Central memory CD8-positive, alpha-beta T cell (primary cell): ENCODE measurements around the gene TSPAN31.
A peak's percentile ranks its signal among the peaks of the same experiment; 100 is the strongest.

Source experiments
- ATAC-seq: fragments of 150-1000 bp; cut with Tn5 transposase; replicated peaks from 2 replicates; pipeline ENCODE4 v1.10.0; 2022; ENCODE audit warnings: mild to moderate bottlenecking, moderate FRiP score, moderate number of reproducible peaks; ENCODE audit not compliant: poor library complexity, severe bottlenecking; ENCODE audit errors: extremely low read depth
- DNase-seq, 2 donors: peaks; one replicate each; pipeline ENCODE4 v3.0.0; 2021; ENCODE audit warnings: low spot score in 2 of 2
- H3K27ac Mint-ChIP-seq: one replicate; pipeline ENCODE4 v1.8.0; 2022; ENCODE audit warnings: low read depth, mild to moderate bottlenecking, moderate library complexity, mixed read lengths
- H3K27me3 Mint-ChIP-seq: one replicate; pipeline ENCODE4 v1.8.0; 2022; ENCODE audit warnings: mixed read lengths
- H3K36me3 Mint-ChIP-seq: one replicate; pipeline ENCODE4 v1.8.0; 2022; ENCODE audit warnings: mild to moderate bottlenecking, moderate library complexity, mixed read lengths; ENCODE audit not compliant: insufficient read depth
- H3K4me1 Mint-ChIP-seq: one replicate; pipeline ENCODE4 v1.8.0; 2022; ENCODE audit warnings: mixed read lengths
- H3K4me3 Mint-ChIP-seq: one replicate; pipeline ENCODE4 v1.8.0; 2022; ENCODE audit warnings: mild to moderate bottlenecking, moderate library complexity, mixed read lengths
- H3K9me3 Mint-ChIP-seq: one replicate; pipeline ENCODE4 v1.8.0; 2022; ENCODE audit warnings: mixed read lengths

Gene TSPAN31

GRCh38 chr12:57733928-57734327, 10.9 kb upstream of the TSPAN31 start:
- Mint-ChIP-seq H3K36me3 (peaks cover 46% of the 10 kb centered on the region), H3K4me3 (no peak overlapping the region), H3K4me1 (peaks cover 32% of the 10 kb centered on the region), H3K9me3 (no peaks in the 10 kb centered on the region), H3K27ac (no peak overlapping the region), H3K27me3 (no peaks in the 10 kb centered on the region)
- ATAC-seq (no peak), DNase-seq (no peak)

- H3K9me3 Mint-ChIP-seq, result no peaks in the 10 kb centered on the region
- H3K27me3 Mint-ChIP-seq, result no peaks in the 10 kb centered on the region
- H3K27ac Mint-ChIP-seq, result peak overlapping the region; percentile 42
- ATAC-seq (no peak), DNase-seq (no peak)
- no peak overlapping the region for H3K4me3 Mint-ChIP-seq
- peaks cover 45% of the 10 kb centered on the region for H3K36me3 Mint-ChIP-seq
- H3K4me1 Mint-ChIP-seq, result peaks cover 39% of the 10 kb centered on the region
Observed at GRCh38 chr12:57734591-57734990, 10.2 kb upstream of the TSPAN31 start.

- ATAC-seq (no peak), DNase-seq (no peak)
- peaks cover 40% of the 10 kb centered on the region for H3K36me3 Mint-ChIP-seq
- no peaks in the 10 kb centered on the region for H3K9me3 Mint-ChIP-seq
- H3K4me1 Mint-ChIP-seq, result peaks cover 40% of the 10 kb centered on the region
- no peaks in the 10 kb centered on the region for H3K27me3 Mint-ChIP-seq
- no peak overlapping the region for H3K4me3 Mint-ChIP-seq
- peak overlapping the region; percentile 42 for H3K27ac Mint-ChIP-seq
Observed at GRCh38 chr12:57735198-57735855, 9.5 kb upstream of the TSPAN31 start.

DNA sequence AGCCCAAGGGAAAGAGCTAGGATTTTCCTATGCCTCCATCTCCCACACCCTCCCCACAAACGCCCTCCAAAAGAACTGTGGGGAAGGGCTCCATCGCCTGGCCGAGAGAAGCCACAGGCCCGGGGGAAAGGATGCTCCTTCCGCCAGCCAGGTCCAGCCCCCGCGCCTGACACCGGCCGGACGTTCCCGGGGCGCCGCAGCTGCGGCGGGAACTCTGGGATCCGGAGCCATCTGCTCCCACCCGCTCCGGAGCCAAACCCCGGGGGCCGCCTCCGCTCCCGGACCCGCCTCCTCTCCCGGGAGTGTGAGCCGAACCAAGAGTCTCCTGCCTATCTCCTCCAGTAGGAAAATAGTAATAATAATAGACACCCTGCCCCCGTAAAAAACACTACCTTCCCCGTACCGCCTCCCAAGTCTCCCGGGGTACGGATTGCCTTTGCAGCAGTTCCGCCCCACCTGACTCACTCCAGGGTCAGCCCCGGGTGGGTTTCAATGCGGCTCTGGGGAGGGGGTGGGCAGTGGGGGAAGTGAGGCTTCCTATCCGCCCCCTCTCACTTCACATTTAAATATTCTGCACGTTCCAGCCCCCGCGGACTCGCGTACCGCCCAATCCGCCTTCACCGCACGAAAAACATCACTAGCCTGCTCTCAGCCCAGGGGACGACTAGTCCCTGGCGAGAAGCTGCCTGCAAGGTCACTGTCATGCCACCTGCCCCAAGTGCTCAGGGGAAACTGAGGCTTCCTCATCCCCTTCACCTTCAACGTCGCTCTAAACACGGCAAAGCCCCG, 8.7 kb upstream of the TSPAN31 start:
- Mint-ChIP-seq H3K36me3 (peaks cover 41% of the 10 kb centered on the region), H3K9me3 (no peaks in the 10 kb centered on the region), H3K4me1 (peaks cover 49% of the 10 kb centered on the region), H3K4me3 (peak overlapping the region; percentile 13), H3K27ac (peak overlapping the region; percentile 84), H3K27me3 (no peaks in the 10 kb centered on the region)
- ATAC-seq (no peak), DNase-seq (no peak)

DNA sequence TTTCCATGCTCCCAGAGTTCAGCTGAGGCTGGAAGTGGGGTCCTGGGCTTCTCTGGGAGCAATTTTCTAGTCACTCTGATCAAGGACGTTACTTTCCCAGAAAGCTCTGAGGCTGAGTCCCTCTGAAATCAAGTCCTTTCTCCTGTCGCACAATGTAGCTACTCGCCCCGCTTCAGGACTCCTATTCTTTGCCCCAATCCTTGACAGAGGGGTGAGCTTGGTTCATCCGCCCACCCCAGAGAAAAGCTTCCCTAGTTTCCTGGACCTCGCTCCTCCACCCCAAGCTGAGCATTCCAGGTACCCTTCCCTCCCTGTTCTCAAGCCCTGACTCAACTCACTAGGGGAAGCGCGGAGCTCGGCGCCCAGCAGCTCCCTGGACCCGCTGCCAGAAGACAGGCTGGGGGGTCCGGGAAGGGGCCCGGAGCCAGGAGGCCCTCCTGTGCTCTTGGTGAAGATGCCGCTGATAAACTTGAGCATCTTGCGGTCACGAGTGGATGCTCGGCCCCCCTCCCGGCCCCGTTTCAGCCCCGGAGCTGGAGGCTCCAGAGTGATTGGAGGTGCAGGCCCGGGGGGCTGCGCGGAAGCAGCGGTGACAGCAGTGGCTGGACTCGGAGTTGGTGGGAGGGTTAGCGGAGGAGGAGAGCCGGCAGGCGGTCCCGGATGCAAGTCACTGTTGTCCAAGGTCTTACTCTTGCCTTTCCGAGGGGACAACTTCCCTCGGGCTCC, 7.9 kb upstream of the TSPAN31 start:
- Mint-ChIP-seq H3K27me3 (no peaks in the 10 kb centered on the region), H3K27ac (peak overlapping the region; percentile 84), H3K36me3 (peaks cover 38% of the 10 kb centered on the region), H3K9me3 (no peaks in the 10 kb centered on the region), H3K4me3 (peak overlapping the region; percentile 13), H3K4me1 (peaks cover 56% of the 10 kb centered on the region)
- DNase-seq, result no peak
- no peak for ATAC-seq

DNA sequence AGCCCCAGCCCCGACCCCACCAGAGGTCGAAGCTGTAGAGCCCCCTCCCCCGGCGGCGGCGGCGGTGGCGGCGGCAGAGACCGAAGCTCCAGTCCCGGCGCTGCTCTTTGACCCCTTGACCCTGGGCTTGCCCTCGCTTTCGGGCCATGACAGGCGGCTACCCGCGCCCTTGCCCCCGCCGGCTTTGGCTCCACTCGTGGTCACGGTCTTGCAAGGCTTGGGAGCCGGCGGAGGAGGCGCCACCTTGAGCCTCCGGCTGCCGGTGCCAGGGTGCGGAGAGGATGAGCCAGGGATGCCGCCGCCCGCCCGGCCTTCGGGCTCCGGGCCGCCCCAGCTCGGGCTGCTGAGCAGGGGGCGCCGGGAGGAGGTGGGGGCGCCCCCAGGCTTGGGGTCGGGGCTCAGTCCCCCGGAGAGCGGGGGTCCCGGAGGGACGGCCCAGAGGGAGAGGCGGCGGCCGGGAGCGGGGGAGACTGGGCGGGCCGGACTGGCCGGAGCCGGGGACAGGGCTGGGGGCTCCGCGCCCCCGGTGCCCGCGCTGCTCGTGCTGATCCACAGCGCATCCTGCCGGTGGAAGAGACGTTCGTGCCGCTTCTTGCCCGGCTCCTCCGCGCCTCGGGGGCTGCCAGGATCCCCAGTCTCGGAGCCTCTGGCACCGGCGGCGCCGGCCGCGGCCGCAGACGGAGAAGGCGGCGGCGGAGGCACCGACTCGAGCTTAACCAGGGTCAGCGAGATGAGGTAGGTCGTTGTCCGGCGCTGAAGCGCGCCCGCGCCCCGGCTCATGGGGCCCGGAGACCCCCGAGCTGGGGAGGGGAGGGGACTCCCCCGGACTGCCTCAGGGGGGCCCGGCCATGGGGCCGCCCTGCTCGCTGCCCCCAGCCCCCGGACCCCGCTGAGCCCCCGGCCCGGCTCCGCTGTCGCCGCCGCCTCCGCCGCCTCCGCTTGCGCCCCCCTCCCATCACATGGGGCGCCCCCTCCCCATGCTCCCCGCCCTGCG, 7.1 kb upstream of the TSPAN31 start:
- Mint-ChIP-seq H3K27me3 (no peaks in the 10 kb centered on the region), H3K27ac (no peak overlapping the region), H3K9me3 (no peaks in the 10 kb centered on the region), H3K36me3 (peaks cover 32% of the 10 kb centered on the region), H3K4me1 (peaks cover 59% of the 10 kb centered on the region), H3K4me3 (no peak overlapping the region)
- no peak for ATAC-seq
- no peak for DNase-seq

DNA sequence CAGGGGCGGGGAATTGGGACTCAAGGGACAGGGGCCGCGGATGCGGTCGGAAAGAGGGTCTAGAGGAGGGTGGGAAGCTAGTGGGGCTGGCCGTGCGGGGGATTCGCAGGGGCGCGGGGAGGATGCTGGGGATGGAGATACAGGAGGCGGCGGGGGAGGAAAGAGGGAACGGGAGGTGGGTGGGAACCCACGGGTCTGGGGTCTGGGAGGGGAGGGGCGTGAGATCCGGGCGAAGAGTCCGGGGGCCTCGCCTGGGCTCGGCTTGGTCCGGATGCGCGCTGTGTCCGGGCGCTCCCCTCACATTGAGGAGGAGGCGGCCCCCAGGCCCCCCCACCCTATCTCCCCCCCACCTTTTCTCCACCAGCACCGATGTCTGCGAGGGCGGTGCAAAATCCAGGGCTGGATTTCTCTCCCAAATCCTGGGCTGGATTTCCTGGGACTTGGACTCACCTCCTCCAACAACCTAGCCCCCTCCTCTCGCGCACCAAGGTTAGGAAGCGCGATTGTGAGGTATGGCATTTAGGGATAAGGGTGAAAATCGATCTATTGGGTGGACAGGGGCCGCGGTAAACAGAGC, 6.1 kb upstream of the TSPAN31 start, which contains the start of gene AGAP2:
Gene AGAP2 (minus strand): TSS at position 82 of the 577 bp plus-strand sequence. CDS start 496 bp downstream, outside the sequence.
- Mint-ChIP-seq H3K27me3 (no peaks in the 10 kb centered on the region), H3K27ac (peak within 1 kb of the TSS; percentile 94), H3K4me1 (peaks cover 55% of the 10 kb centered on the region), H3K9me3 (no peaks in the 10 kb centered on the region), H3K36me3 (peaks cover 29% of the 10 kb centered on the region), H3K4me3 (peak within 1 kb of the TSS; percentile 83)
- DNase-seq (no peak), ATAC-seq (no peak)

DNA sequence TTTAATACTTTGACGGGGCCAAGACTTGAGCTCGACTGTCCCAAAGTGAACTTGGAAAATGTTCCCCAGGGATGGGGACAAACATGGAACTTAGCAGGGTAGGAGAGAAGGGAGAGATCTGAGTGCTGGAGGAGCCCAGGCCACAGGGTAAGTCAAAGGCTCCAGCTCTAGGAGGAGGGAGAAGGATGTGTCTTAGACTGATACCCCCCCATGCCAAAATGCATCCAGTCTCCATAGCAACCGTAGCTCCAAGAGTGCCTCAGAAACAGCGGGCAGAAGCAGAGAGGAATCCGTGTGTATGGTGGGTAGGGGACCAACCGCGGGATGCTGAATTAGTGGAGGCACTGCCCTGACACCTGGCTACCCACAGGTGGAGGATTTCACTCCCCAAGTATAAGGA, 5.5 kb upstream of the TSPAN31 start:
- peaks cover 27% of the 10 kb centered on the region for H3K36me3 Mint-ChIP-seq
- peaks cover 59% of the 10 kb centered on the region for H3K4me1 Mint-ChIP-seq
- no peaks in the 10 kb centered on the region for H3K27me3 Mint-ChIP-seq
- no peak for ATAC-seq
- DNase-seq, result no peak
- H3K4me3 Mint-ChIP-seq, result peak overlapping the region; percentile 83
- H3K9me3 Mint-ChIP-seq, result no peaks in the 10 kb centered on the region
- H3K27ac Mint-ChIP-seq, result peak overlapping the region; percentile 94

- Mint-ChIP-seq H3K27ac (peak overlapping the region; percentile 94), H3K27me3 (no peaks in the 10 kb centered on the region), H3K4me3 (peak overlapping the region; percentile 83), H3K9me3 (no peaks in the 10 kb centered on the region), H3K4me1 (peaks cover 59% of the 10 kb centered on the region), H3K36me3 (peaks cover 32% of the 10 kb centered on the region)
- no peak for ATAC-seq
- DNase-seq, result no peak
Observed at GRCh38 chr12:57739914-57740538, 4.8 kb upstream of the TSPAN31 start.

GRCh38 chr12:57740656-57741412, 4.0 kb upstream of the TSPAN31 start:
- Mint-ChIP-seq H3K27ac (peak overlapping the region; percentile 88), H3K36me3 (peaks cover 33% of the 10 kb centered on the region), H3K9me3 (no peaks in the 10 kb centered on the region), H3K4me3 (peak overlapping the region; percentile 83), H3K27me3 (no peaks in the 10 kb centered on the region), H3K4me1 (peaks cover 60% of the 10 kb centered on the region)
- ATAC-seq, result peak; percentile 70
- peak; percentile 60 to 81 for DNase-seq

DNA sequence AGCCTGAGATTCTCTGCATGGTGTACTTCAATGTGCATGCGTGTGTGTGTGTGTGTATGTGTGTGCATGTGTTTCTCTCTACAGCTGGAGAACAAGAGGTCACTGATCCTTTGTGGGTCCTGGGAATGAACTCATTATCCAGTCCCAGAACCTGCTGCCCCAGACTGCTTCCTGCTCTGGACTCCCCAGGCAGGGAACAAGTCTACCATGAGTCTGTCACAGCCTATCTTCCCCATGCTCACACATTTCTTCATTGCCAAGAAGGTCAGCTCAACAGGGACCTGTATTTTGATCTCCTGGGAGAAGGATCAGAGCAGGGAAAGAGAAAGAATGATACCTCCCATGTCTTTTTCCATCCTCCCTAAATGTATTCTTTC, 3.4 kb upstream of the TSPAN31 start:
- H3K36me3 Mint-ChIP-seq, result peaks cover 32% of the 10 kb centered on the region
- ATAC-seq (no peak), DNase-seq (no peak)
- H3K27ac Mint-ChIP-seq, result peak overlapping the region; percentile 88
- no peaks in the 10 kb centered on the region for H3K27me3 Mint-ChIP-seq
- H3K4me1 Mint-ChIP-seq, result peaks cover 63% of the 10 kb centered on the region
- H3K9me3 Mint-ChIP-seq, result no peaks in the 10 kb centered on the region
- H3K4me3 Mint-ChIP-seq, result peak overlapping the region; percentile 83
